ENCODE measurements around the gene DNAAF8.

DNA sequence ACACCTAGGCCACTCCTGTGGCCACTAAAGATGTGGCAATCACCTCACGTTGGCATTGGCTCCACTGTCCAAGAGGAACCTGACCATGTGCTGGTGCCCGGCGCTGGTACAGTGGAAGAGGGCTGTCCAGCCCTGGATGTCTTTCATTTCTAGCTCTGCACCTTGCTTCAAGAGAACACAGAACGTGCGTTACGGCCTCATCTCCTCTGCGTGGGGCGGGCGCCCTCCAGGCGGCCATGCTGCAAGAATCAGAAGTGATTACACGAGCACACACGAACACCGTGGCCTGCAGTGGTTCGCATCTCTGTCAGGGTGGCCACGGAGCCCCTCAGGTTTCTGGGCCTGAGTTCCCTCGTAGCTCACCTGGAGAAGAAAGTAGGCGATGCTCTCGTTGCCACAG, 7.7 kb upstream of the DNAAF8 start:
- TF ChIP-seq, protein P1, sequence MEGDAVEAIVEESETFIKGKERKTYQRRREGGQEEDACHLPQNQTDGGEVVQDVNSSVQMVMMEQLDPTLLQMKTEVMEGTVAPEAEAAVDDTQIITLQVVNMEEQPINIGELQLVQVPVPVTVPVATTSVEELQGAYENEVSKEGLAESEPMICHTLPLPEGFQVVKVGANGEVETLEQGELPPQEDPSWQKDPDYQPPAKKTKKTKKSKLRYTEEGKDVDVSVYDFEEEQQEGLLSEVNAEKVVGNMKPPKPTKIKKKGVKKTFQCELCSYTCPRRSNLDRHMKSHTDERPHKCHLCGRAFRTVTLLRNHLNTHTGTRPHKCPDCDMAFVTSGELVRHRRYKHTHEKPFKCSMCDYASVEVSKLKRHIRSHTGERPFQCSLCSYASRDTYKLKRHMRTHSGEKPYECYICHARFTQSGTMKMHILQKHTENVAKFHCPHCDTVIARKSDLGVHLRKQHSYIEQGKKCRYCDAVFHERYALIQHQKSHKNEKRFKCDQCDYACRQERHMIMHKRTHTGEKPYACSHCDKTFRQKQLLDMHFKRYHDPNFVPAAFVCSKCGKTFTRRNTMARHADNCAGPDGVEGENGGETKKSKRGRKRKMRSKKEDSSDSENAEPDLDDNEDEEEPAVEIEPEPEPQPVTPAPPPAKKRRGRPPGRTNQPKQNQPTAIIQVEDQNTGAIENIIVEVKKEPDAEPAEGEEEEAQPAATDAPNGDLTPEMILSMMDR (IDR thresholded peaks at IDR 0.05 in 8 of 11, conservative IDR thresholded peaks at IDR 0.05 in 3 of 11), result no peak
- no peak for TF ChIP-seq POLR2AphosphoS5 (IDR thresholded peaks at IDR 0.05)

Data from spleen (tissue), 7 donors.